GM12865 (cell line): ENCODE measurements around the gene NPHP4.
A peak's percentile ranks its signal among the peaks of the same experiment; 100 is the strongest.

Source experiments
- DNase-seq: peaks from one replicate; pipeline ENCODE4 v3.0.0; 2010; ENCODE audit warnings: low read depth
- H3K4me3 ChIP-seq: 2 replicates; pipeline ENCODE4 v1.5.1; 2011; ENCODE audit warnings: mild to moderate bottlenecking, low read depth, low read length, control low read depth
- CTCF ChIP-seq: IDR thresholded peaks from 2 replicates; pipeline ENCODE4 v1.5.1; 2011; ENCODE audit warnings: low read length, control low read depth, low read depth, inconsistent platforms; ENCODE audit not compliant: insufficient read depth; ENCODE audit errors: missing control alignments

The NPHP4 gene

GRCh38 chr1:6037338-6037762 lies 45.1 kb upstream of the NPHP4 start:
- peak; percentile 47 for DNase-seq
- H3K4me3 ChIP-seq, result no peak overlapping the region
- no peak for TF ChIP-seq CTCF

GRCh38 chr1:6035719-6036118 lies 43.5 kb upstream of the NPHP4 start:
- no peak for DNase-seq
- no peak for TF ChIP-seq CTCF
- H3K4me3 ChIP-seq, result no peak overlapping the region

GRCh38 chr1:6035303-6035702 lies 43.1 kb upstream of the NPHP4 start:
- DNase-seq, result no peak
- H3K4me3 ChIP-seq, result no peak overlapping the region
- no peak for TF ChIP-seq CTCF

- TF ChIP-seq CTCF, result no peak
- no peak for DNase-seq
- H3K4me3 ChIP-seq, result no peak overlapping the region
These were observed 42.5 kb upstream of the NPHP4 start for GRCh38 chr1:6034750-6035096.

GRCh38 chr1:6033986-6034749 lies 41.9 kb upstream of the NPHP4 start:
- H3K4me3 ChIP-seq, result no peak overlapping the region
- peak; percentile 43 for DNase-seq

GRCh38 chr1:6033124-6033523 lies 40.9 kb upstream of the NPHP4 start:
- no peak for TF ChIP-seq CTCF
- no peak overlapping the region for H3K4me3 ChIP-seq

More at GRCh38 chr1:6033986-6034749, 41.9 kb upstream of the NPHP4 start:
- peak; percentile 63 for TF ChIP-seq CTCF

More at GRCh38 chr1:6033124-6033523, 40.9 kb upstream of the NPHP4 start:
- DNase-seq, result no peak
